HEK293 (cell line): Measurements from ENCODE around the gene GATA3.

Source experiments
- CTCF ChIA-PET: fragments of 350-600 bp; formaldehyde crosslinking; extraction: SDS; loops from one replicate; lab custom pipeline; 2021; ENCODE audit warnings: antibody characterized with exemption; lab: Yijun Ruan, JAX
- POLR2A ChIA-PET: fragments of 300-600 bp; formaldehyde crosslinking; extraction: SDS; loops from one replicate; lab custom pipeline; 2020; ENCODE audit warnings: antibody characterized with exemption, inconsistent platforms; lab: Yijun Ruan, JAX
- H3K27ac ChIP-seq: fragments of 200-500 bp; sonication (Bioruptor generic); 2 replicates; pipeline ENCODE4 v1.5.1; 2014; ENCODE audit warnings: low read depth, low read length, control low read depth, inconsistent platforms; ENCODE audit errors: extremely low read depth
- H3K36me3 ChIP-seq, 2 experiments: fragments of 200-500 bp in 1 of 2; sonication (Bioruptor generic) in 1 of 2; 1 replicate in 1 of 2; 2 replicates in 1 of 2; pipeline ENCODE4 v1.5.1; 2014 to 2017; ENCODE audit warnings: inconsistent platforms in 2 of 2, low read length in 2 of 2; ENCODE audit not compliant: control insufficient read depth in 2 of 2, insufficient read depth in 1 of 2
- H3K4me1 ChIP-seq: fragments of 200-500 bp; sonication (Bioruptor generic); 2 replicates; pipeline ENCODE4 v1.5.1; 2014; ENCODE audit warnings: mild to moderate bottlenecking, low read length, inconsistent platforms; ENCODE audit not compliant: control insufficient read depth, insufficient read depth
- H3K4me3 ChIP-seq: 2 replicates; pipeline ENCODE4 v1.5.1; 2011; ENCODE audit warnings: low read depth, mild to moderate bottlenecking, control low read depth, low read length, moderate library complexity
- H3K9me3 ChIP-seq: fragments of 200-500 bp; sonication (Bioruptor generic); 2 replicates; pipeline ENCODE4 v1.5.1; 2014; ENCODE audit warnings: low read depth, low read length, inconsistent platforms; ENCODE audit not compliant: control insufficient read depth, insufficient read depth
- BCL11B ChIP-seq: fragments of 450-650 bp; formaldehyde crosslinking; IDR thresholded peaks from 2 replicates; pipeline ENCODE4 v1.5.1; 2016; ENCODE audit warnings: low read depth, missing biosample characterization, missing genetic modification characterization
- EGR2 ChIP-seq: fragments of 450-650 bp; formaldehyde crosslinking; IDR thresholded peaks from 2 replicates; pipeline ENCODE4 v1.5.1; 2016; ENCODE audit warnings: low read depth, missing biosample characterization, missing genetic modification characterization
- PRDM10 ChIP-seq: fragments of 450-650 bp; formaldehyde crosslinking; IDR thresholded peaks from 2 replicates; pipeline ENCODE4 v1.5.1; 2016; ENCODE audit warnings: missing biosample characterization, missing genetic modification characterization
- SCRT2 ChIP-seq: fragments of 450-650 bp; formaldehyde crosslinking; IDR thresholded peaks from 2 replicates; pipeline ENCODE4 v1.5.1; 2016; ENCODE audit warnings: missing biosample characterization, missing genetic modification characterization
- TRIM28 ChIP-seq: IDR thresholded peaks from 2 replicates; pipeline ENCODE4 v1.6.1; 2011; ENCODE audit warnings: low read length, control low read depth, borderline replicate concordance
- ZBTB1 ChIP-seq: fragments of 450-650 bp; formaldehyde crosslinking; IDR thresholded peaks from 2 replicates; pipeline ENCODE4 v1.5.1; 2016; ENCODE audit warnings: missing biosample characterization, missing genetic modification characterization
- ZFP69B ChIP-seq: fragments of 450-650 bp; formaldehyde crosslinking; IDR thresholded peaks from 2 replicates; pipeline ENCODE4 v1.5.1; 2016; ENCODE audit warnings: missing biosample characterization, missing genetic modification characterization
- ZNF223 ChIP-seq: fragments of 450-650 bp; formaldehyde crosslinking; IDR thresholded peaks from 2 replicates; pipeline ENCODE4 v1.5.1; 2016; ENCODE audit warnings: missing biosample characterization, missing genetic modification characterization
- ZNF335 ChIP-seq: fragments of 450-650 bp; formaldehyde crosslinking; conservative IDR thresholded peaks from 2 replicates; pipeline ENCODE4 v1.5.1; 2016; ENCODE audit warnings: missing biosample characterization, missing genetic modification characterization
- ZNF585B ChIP-seq: fragments of 450-650 bp; formaldehyde crosslinking; IDR thresholded peaks from 2 replicates; pipeline ENCODE4 v1.5.1; 2016; ENCODE audit warnings: missing biosample characterization, missing genetic modification characterization
- ZNF596 ChIP-seq: fragments of 450-650 bp; IDR thresholded peaks from 2 replicates; pipeline ENCODE4 v1.5.0; 2018; ENCODE audit warnings: missing biosample characterization, mild to moderate bottlenecking, missing genetic modification characterization, moderate library complexity
- ZNF600 ChIP-seq: fragments of 450-650 bp; formaldehyde crosslinking; IDR thresholded peaks from 2 replicates; pipeline ENCODE4 v1.5.1; 2016; ENCODE audit warnings: missing biosample characterization, missing genetic modification characterization
- ZNF621 ChIP-seq: fragments of 450-650 bp; formaldehyde crosslinking; IDR thresholded peaks from 2 replicates; pipeline ENCODE4 v1.5.1; 2017; ENCODE audit warnings: missing biosample characterization, missing genetic modification characterization
- ZNF670 ChIP-seq: fragments of 450-650 bp; formaldehyde crosslinking; IDR thresholded peaks from 2 replicates; pipeline ENCODE4 v1.5.1; 2016; ENCODE audit warnings: missing biosample characterization, missing genetic modification characterization, low read depth

The GATA3 gene

GRCh38 chr10:8037199-8037801, 17.2 kb upstream of the GATA3 start:
- no peaks in the 10 kb centered on the region for H3K36me3 ChIP-seq
- TF ChIP-seq ZNF335 (tag by site-specific recombination) (peak; percentile 53; the same call in 1 of the 2 replicates), ZNF585B (tag by site-specific recombination) (peak; percentile 53), PRDM10 (tag by site-specific recombination) (peak; percentile 78), ZFP69B (tag by site-specific recombination) (no peak), EGR2 (tag by site-specific recombination) (no peak), ZNF223 (no peak)
- TF ChIP-seq, all 188 proteins: peak for 3
- no peaks in the 10 kb centered on the region for H3K9me3 ChIP-seq
- H3K27ac ChIP-seq = no peak overlapping the region
- ChIA-PET CTCF (no interaction called here), POLR2A (no interaction called here)
- H3K4me3 ChIP-seq = no peak overlapping the region
- H3K4me1 ChIP-seq = peaks cover 2% of the 10 kb centered on the region; the same call in 1 of the 2 replicates

- Histone ChIP-seq H3K4me3 (no peak overlapping the region), H3K36me3 (no peaks in the 10 kb centered on the region), H3K27ac (no peak overlapping the region), H3K4me1 (peaks cover 2% of the 10 kb centered on the region; the same call in 1 of the 2 replicates), H3K9me3 (no peaks in the 10 kb centered on the region)
- POLR2A ChIA-PET = no interaction called here
- CTCF ChIA-PET = no interaction called here
- TF ChIP-seq ZNF600 (0 out of 2 replicates have a peak, but pooled peaks have one; percentile 14), ZNF670 (tag by site-specific recombination) (no peak), ZNF621 (tag by site-specific recombination) (no peak), BCL11B (no peak)
Observed at GRCh38 chr10:8037941-8038894, 16.3 kb upstream of the GATA3 start.

GRCh38 chr10:8039321-8039881, 15.1 kb upstream of the GATA3 start:
- Histone ChIP-seq H3K4me3 (no peak overlapping the region), H3K4me1 (peaks cover 2% of the 10 kb centered on the region; the same call in 1 of the 2 replicates), H3K36me3 (no peaks in the 10 kb centered on the region), H3K9me3 (no peaks in the 10 kb centered on the region), H3K27ac (no peak overlapping the region)
- CTCF ChIA-PET = interaction anchor here (1.2 kb wide), 1 partner anchor 14 kb away, joined by 3 read pairs; no protein-coding TSS in a partner anchor
- TF ChIP-seq ZNF596 (tag by site-specific recombination) (no peak), TRIM28 (0 out of 2 replicates have a peak, but pooled peaks have one; percentile 34), SCRT2 (tag by site-specific recombination) (peak; percentile 66), ZBTB1 (tag by site-specific recombination) (no peak)
- POLR2A ChIA-PET = no interaction called here
